Mucosa of rectum (tissue), 2 donors: Measurements from ENCODE around the gene HERC6.
"Not testable (repeated sequence)": the region's sequence is repeated elsewhere in the genome, so short reads cannot be mapped to it uniquely, and the experiment has no call there.

ENCODE experiments used
- H3K27ac ChIP-seq, 2 donors: one replicate each; pipeline ENCODE4 v1.7.0; 2013; ENCODE audit warnings: inconsistent platforms in 2 of 2, low read depth in 2 of 2, low read length in 2 of 2
- H3K27me3 ChIP-seq, 2 donors: one replicate each; pipeline ENCODE4 v1.7.0; 2013; ENCODE audit warnings: low read length in 2 of 2; ENCODE audit not compliant: control insufficient read depth in 2 of 2, insufficient read depth in 2 of 2
- H3K36me3 ChIP-seq, 2 donors: one replicate each; pipeline ENCODE4 v1.7.0; 2013; ENCODE audit warnings: low read length in 2 of 2; ENCODE audit not compliant: control insufficient read depth in 2 of 2, insufficient read depth in 2 of 2
- H3K4me1 ChIP-seq, 2 donors: one replicate each; pipeline ENCODE4 v1.7.0; 2013; ENCODE audit warnings: low read length in 2 of 2, mild to moderate bottlenecking in 1 of 2; ENCODE audit not compliant: control insufficient read depth in 2 of 2, insufficient read depth in 2 of 2
- H3K4me3 ChIP-seq, 2 donors: one replicate each; pipeline ENCODE4 v1.7.0; 2013; ENCODE audit warnings: low read length in 2 of 2
- H3K9ac ChIP-seq, 2 donors: one replicate each; pipeline ENCODE4 v1.7.0; 2013; ENCODE audit warnings: low read length in 2 of 2, low read depth in 1 of 2, mild to moderate bottlenecking in 1 of 2
- H3K9me3 ChIP-seq, 2 donors: one replicate each; pipeline ENCODE4 v1.7.0; 2013; ENCODE audit warnings: low read length in 2 of 2; ENCODE audit not compliant: control insufficient read depth in 2 of 2
- donor health status: healthy.
- donor health status: Normal muscosa, but diverticular disease.

The HERC6 gene

GRCh38 chr4:88378691-88379559, at the start of gene HERC6:
Gene HERC6 (plus strand): TSS chr4:88378852. CDS start chr4:88378922, 70 bp downstream.
- Histone ChIP-seq H3K27me3 (no peaks in the 10 kb centered on the region), H3K27ac (peak within 1 kb of the TSS; percentile 90 to 93), H3K4me1 (peaks cover 0 to 5% of the 10 kb centered on the region in 2 donors), H3K9me3 (no peaks in the 10 kb centered on the region), H3K9ac (peak within 1 kb of the TSS; percentile 77 to 96), H3K36me3 (no peaks in the 10 kb centered on the region), H3K4me3 (peak within 1 kb of the TSS; percentile 85 to 92)

DNA sequence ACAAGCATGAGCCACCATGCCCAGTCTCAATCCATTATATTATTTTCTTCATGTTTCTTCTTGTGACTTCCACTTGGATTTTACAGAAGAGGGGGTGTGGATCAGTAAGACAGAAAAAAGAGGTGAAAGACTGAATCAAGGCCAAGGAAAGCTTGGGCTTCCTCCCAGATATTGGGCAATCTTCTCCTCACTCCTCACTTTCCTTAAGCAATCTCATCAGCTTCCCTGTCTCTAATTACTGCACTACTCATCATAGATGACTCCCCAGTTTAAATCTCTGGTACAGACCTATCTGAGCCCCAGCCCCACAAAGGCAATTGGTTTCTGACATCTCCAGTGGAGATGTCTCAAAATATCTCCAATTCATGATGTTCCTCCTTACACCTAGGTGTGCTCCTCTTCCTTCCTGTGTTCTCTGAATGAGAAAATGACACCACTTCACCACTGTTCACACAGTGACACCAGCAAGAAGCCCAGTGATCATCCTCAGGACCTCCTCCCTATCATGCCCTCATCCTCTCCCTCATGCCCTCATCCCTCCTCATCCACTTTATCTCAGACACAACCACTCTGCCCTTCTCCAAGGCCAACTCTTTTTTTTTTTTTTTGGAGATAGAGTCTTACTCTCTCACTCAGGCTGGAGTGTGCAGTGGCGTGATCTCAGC, 44.8 kb upstream of the HERC6 start:
- Histone ChIP-seq H3K27ac (no peak overlapping the region), H3K27me3 (no peaks in the 10 kb centered on the region), H3K9ac (no peak overlapping the region), H3K4me1 (no peaks in the 10 kb centered on the region), H3K9me3 (no peaks in the 10 kb centered on the region), H3K36me3 (no peaks in the 10 kb centered on the region), H3K4me3 (no peak overlapping the region)

- Histone ChIP-seq H3K9me3 (no peaks in the 10 kb centered on the region), H3K9ac (no peak overlapping the region), H3K27ac (no peak overlapping the region), H3K36me3 (no peaks in the 10 kb centered on the region), H3K4me3 (no peak overlapping the region), H3K4me1 (no peaks in the 10 kb centered on the region), H3K27me3 (no peaks in the 10 kb centered on the region)
Measured at GRCh38 chr4:88335092-88335665, 43.5 kb upstream of the HERC6 start.

- no peaks in the 10 kb centered on the region for H3K4me1 ChIP-seq
- no peak overlapping the region for H3K27ac ChIP-seq
- no peaks in the 10 kb centered on the region for H3K36me3 ChIP-seq
- H3K9ac ChIP-seq: no peak overlapping the region
- H3K9me3 ChIP-seq: no peaks in the 10 kb centered on the region
- H3K4me3 ChIP-seq: no peak overlapping the region
- H3K27me3 ChIP-seq: no peaks in the 10 kb centered on the region
Measured at GRCh38 chr4:88341227-88342192, 37.1 kb upstream of the HERC6 start.

GRCh38 chr4:88346902-88347301, 31.8 kb upstream of the HERC6 start:
- not testable (repeated sequence) for H3K9ac ChIP-seq, H3K27me3 ChIP-seq, H3K9me3 ChIP-seq, H3K27ac ChIP-seq, H3K4me1 ChIP-seq, H3K36me3 ChIP-seq, H3K4me3 ChIP-seq

- not testable (repeated sequence) for H3K9ac ChIP-seq, H3K9me3 ChIP-seq, H3K4me3 ChIP-seq, H3K4me1 ChIP-seq, H3K27ac ChIP-seq, H3K27me3 ChIP-seq, H3K36me3 ChIP-seq
Measured at GRCh38 chr4:88348761-88349160, 29.9 kb upstream of the HERC6 start.

- Histone ChIP-seq H3K9ac (no peak overlapping the region), H3K27me3 (no peaks in the 10 kb centered on the region), H3K4me3 (no peak overlapping the region), H3K4me1 (no peaks in the 10 kb centered on the region), H3K27ac (no peak overlapping the region), H3K9me3 (no peaks in the 10 kb centered on the region), H3K36me3 (no peaks in the 10 kb centered on the region)
Measured at GRCh38 chr4:88350786-88351185, 27.9 kb upstream of the HERC6 start.

DNA sequence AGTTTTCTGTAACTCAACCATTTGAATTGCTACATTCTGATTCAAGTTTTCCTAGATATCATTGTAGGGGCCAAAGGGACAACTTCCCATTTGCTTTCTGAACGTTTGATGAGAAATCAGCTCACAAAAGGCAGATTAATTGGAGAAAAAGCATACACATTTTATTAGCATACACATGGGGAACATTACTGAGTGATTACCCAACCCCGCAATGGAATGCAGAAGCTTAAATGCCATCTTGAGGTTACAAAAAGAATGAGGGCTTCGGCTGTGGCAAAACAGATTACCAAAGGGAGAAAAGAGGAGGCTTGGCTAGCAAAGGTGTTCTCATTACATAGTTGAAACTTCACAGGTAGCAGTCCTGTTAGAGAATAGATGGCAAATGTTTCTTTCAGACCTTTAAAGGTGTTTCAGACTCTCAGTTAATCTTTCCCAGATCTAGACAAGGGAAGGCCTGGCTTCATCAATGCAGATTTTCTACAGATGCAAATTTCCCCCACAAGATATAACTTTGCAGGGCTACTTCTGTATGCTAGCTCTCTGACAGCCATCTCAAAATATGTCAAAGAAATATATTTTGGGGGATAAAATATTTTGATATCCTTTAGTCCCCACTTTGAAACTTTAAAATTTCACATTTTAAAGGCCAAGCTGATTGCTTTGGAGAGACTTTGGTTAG, 26.5 kb upstream of the HERC6 start:
- H3K27me3 ChIP-seq: no peaks in the 10 kb centered on the region
- no peaks in the 10 kb centered on the region for H3K4me1 ChIP-seq
- no peaks in the 10 kb centered on the region for H3K9me3 ChIP-seq
- no peak overlapping the region for H3K4me3 ChIP-seq
- no peak overlapping the region for H3K27ac ChIP-seq
- no peak overlapping the region for H3K9ac ChIP-seq
- no peaks in the 10 kb centered on the region for H3K36me3 ChIP-seq

DNA sequence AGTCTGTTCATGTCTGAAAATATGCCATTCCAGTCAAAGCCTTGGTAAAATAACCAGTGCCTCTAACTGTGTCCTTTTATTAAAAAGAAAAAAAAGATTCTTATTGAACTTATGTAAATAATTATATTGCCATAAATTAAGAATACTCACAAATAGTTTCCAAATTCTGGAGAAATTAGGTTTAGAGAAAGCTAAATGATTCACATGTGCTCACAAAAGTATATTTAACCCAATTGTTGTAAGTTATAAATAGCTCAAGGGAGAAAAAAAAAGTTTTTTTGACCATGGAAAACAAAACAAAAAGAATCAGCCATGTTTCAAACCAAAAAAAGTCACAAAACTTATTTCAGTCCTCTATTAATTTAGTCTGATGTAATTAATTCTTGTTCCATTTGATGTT, 25.3 kb upstream of the HERC6 start:
- H3K9ac ChIP-seq: no peak overlapping the region
- H3K27me3 ChIP-seq: no peaks in the 10 kb centered on the region
- no peak overlapping the region for H3K4me3 ChIP-seq
- H3K9me3 ChIP-seq: no peaks in the 10 kb centered on the region
- no peaks in the 10 kb centered on the region for H3K4me1 ChIP-seq
- no peak overlapping the region for H3K27ac ChIP-seq
- no peaks in the 10 kb centered on the region for H3K36me3 ChIP-seq
